SKM-1 treated with dmso at 0.1 percent for 144 hours (cell line): Measurements from ENCODE around the gene MAP4K3.

Experiments
- DNase-seq: peaks from one replicate; lab custom pipeline; 2025; ENCODE audit not compliant: unreplicated experiment; lab: John Stamatoyannopoulos, UW

The MAP4K3 gene

DNA sequence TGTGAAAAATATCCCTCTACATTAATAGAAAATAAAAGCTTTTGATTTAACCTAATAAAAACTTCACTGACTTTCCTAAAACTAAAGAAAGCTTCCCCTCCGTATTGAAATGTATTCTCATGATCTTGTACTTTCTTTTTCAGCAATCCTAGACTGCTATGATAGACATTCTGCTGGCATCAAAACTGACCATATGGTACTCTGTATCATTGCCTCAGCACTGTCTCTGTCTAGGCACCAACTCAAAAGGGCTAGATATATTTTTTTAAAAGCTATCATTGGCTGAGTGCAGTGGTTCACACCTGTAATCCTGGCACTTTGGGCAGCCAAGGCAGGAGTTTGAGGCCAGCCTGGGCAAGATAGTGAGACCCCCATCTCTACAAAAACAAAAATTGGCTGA lies 226.2 kb downstream of the MAP4K3 start:
- DNase-seq, result no peak

- DNase-seq, result no peak
Observed at GRCh38 chr2:39203382-39203781, 233.7 kb downstream of the MAP4K3 start.

DNA sequence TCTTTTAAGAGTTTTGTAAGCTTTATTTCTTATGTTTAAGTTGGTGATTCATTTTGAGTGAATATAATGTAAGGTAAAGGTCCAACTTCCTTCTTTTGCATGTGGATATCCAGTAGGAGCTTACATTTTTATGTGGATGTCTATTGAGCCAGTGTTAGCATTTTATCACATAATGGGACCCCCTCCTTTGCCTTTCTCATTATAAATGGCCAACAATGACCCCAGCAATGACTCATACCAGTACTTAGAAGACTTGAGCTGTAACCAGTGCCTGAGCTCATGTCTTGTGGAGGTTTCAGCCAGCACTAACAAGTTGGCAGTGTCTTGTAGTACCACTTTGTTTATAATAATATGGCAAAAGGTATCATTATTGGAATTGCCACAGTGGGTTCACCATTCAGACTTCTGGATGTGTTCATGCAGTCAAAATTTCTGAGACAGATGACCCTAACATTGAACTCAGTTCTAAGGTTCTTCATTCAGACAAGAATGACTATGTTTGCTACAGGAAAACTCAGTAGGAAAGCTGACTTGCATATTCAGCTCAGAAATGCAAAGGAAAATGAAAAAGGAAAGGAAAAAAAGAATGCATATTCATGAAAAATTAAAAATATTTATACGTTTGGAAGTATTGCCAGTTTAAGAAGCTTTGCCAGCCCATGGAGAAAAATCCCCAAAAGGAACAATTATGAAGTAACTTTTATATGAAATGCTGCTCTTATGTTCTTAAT lies 234.3 kb downstream of the MAP4K3 start:
- DNase-seq, result no peak
